AG08395 (cell line): ENCODE measurements around the gene OR2V1.
A peak's percentile ranks its signal among the peaks of the same experiment; 100 is the strongest.
"Not testable (repeated sequence)": the region's sequence is repeated elsewhere in the genome, so short reads cannot be mapped to it uniquely, and the experiment has no call there.

Experiments
- DNase-seq: peaks from one replicate; pipeline ENCODE4 v3.0.0; 2012; ENCODE audit warnings: mixed read lengths, low spot score

Gene OR2V1

DNA sequence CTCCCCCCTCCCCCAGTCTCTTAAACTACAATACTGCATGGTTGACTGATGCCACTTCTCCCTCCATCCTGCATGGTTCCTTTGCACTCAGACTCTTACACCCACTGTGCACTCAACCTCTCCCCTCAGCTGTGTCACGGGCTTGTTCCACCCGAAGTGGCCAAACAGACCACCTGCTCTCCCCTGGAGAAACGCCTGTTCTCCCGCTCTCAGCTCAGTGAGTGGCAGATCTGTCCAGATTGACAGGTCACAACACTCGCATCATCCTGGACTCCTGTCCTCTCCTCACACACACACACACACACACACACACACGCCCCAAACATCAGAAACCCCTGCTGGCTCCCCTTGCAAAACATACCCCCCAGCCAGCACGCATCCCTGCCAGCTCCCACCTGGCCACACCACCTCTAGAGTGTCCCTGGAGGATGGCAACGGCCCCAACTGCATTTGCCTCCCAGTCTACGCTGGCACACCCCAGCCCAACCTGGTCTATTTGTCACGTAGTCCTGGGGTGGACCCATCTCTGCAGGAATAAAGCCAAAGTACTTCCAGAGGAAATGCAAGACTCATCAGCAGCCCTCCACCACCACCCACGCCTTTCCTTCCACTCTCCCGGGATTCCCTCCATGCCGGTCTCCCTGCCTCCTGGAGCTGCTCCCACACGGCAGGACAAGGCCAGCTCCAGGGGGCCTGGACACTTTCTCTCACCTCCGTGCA, 2.9 kb downstream of the OR2V1 start:
- DNase-seq, result no peak

DNA sequence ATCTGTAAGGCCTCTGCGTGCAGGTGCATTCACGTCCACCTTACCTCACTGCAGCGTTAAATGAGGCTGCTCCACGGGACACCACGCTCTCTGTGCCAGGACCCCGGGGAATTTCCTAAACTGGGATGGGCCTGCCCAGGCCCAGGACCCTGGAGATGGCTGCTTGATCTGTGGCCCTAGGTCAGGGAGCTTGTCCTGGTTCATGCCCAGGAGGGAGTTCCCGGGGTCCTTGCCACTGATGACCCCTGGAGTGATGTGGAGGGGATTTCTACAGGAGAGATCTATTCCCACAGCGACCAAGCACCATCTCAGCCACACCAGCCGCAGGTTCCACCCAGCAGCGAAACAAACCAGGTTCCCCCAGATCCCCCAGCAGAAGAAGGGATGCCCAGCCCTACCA, 3.5 kb downstream of the OR2V1 start:
- no peak for DNase-seq

DNA sequence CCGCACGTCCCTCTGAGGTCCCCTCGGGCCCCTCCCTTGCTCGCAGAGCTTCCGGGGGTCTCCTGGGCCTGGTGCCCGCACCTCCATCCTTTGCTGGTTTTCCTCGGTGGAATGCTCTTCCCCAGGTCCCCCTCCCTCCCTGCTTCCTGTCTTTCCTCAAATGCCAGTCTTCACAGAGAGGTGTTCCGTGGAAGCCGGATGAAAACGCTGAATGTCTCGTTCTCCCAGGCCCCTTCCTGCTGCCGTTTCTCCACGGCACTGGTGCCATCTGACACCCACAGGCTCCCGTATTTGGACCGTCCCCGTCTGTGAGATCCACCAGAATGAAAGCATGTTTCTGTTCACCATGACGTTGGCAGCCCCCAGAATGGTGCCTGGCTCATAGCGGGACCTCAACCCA, 4.1 kb downstream of the OR2V1 start:
- no peak for DNase-seq

DNA sequence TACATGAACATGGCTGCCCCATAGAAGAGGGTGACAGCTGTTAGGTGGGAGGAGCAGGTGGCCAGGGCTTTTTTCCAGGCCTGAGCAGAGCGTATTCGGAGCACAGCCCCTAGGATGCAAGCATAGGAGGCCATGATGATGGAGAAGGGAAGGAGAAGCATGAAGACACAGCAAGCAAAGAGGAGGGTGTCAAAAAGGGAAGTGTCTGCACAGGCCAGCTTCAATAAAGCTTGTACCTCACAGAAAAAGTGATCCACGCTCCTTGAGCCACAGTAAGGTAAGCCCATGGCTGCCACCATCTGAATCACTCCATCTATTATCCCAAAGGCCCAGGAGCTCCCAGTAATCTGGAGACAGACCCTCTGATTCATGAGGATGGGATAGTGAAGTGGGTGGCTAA, 6.4 kb downstream of the OR2V1 start:
- DNase-seq, result no peak

DNA sequence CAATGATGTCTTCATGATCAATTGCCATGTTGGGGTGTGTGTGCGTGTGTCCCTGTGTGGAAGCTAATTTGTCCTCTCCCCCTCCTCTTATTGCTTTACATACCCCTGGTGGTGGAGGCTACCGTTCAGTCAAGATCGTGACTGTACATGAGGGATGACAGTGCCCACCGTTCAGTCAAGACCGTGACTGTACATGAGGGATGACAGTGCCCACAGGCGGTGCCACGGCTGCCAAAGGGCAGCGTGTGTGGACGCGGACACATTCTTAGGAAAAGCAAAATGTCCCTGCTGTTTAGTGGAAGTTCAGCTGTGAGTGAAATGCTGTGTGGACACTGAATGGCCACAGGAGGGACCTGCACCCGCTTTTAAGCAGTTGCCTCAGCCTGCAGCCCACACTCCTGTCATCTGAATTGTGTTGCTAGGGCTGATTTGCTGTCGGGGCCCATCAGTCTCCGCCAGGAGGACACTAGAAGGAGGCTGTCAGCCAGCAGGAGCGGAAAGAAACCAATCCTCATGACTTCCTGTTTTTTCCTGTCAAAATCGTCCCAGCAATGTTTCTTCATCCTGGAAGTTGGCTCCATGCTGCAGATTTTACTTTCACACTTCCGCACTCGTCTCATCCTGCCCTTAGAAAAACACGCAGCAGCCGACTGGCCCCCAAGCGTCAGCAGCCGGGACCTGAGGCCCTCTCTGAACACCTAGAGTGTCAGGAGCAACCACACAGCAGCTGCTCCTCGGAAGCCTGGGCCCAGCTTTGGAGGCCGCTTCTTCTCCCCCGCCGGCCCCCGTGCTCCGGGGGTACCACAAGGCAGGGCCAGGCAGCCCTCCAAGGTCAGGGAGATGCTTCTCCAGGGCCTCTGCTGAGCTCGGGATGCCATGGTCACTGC, 9.1 kb downstream of the OR2V1 start:
- no peak for DNase-seq

DNA sequence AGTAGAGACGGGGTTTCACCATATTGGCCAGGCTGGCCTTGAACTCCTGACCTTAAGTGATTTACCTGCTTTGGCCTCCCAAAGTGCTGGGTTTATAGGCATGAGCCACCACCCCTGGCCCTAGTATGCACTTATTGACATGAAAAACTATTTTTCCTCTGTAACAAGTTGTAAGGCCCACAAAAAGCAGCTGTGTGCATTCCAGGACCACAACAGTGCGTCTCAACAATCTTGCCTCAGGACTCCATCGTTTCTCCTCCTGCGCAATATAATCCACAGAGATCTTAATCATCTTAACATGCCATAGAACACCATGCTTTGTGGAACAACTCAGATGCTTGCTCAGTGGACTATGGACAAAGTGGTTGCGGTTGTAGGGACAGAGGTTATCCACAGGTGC, 10.2 kb downstream of the OR2V1 start:
- DNase-seq, result no peak

DNA sequence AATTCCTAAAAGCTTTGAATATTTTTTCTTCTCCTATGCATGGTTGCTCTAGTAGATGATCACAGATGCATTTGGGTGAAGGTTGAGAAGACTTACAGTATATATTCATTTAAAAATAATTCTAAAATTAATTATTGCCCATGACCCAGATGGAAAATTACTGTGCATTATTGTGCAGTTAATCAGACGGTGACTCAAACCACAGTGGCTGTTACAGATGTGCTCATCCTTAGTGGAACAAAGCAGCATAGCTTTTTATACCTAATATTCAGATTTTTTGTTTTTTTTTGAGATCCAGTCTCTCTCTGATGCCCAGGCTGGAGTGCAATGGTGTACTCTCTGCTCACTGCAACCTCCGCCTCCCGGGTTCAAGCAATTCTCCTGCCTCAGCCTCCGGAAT, 10.7 kb downstream of the OR2V1 start:
- DNase-seq, result peak; percentile 66

DNA sequence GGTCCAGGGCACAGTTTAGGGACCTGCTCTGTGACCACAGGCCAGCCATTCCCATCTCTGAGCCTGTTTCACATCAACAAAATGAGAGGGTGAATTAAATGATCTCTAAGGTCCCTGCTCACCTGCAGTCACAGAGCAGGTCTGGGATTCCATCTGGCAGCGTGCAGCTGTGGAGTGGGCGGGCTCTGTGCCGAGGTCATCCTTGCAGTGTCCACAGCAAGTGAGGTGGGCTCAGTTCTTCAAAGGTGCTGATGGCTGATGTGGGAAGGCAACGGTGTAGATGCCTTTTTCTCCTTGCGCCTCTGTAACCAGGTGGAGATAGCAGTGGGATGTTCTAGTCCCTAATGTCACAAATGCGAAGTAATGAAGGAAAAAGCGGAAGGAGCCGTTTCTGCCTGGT, 11.9 kb downstream of the OR2V1 start:
- DNase-seq, result no peak

DNA sequence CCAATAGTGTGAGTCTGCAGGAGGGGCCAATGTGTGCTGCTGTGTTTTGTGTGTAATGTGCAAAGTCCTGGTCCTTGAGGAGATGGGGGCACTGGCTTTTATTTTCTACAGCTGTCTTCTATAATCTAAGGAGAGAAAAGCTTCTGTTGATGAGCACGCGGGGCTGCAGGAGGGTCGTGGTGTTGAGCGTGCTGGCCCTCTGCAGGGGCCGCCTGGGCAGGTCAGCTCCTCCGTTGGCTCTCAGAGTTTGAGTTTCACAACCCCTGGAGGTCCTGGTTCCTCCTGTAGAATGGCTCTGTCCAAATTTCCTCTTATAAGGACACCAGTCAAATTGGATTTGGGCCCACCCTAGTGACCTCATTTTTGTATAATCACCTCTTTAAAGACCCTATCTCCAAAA, 12.6 kb downstream of the OR2V1 start:
- DNase-seq, result no peak

DNA sequence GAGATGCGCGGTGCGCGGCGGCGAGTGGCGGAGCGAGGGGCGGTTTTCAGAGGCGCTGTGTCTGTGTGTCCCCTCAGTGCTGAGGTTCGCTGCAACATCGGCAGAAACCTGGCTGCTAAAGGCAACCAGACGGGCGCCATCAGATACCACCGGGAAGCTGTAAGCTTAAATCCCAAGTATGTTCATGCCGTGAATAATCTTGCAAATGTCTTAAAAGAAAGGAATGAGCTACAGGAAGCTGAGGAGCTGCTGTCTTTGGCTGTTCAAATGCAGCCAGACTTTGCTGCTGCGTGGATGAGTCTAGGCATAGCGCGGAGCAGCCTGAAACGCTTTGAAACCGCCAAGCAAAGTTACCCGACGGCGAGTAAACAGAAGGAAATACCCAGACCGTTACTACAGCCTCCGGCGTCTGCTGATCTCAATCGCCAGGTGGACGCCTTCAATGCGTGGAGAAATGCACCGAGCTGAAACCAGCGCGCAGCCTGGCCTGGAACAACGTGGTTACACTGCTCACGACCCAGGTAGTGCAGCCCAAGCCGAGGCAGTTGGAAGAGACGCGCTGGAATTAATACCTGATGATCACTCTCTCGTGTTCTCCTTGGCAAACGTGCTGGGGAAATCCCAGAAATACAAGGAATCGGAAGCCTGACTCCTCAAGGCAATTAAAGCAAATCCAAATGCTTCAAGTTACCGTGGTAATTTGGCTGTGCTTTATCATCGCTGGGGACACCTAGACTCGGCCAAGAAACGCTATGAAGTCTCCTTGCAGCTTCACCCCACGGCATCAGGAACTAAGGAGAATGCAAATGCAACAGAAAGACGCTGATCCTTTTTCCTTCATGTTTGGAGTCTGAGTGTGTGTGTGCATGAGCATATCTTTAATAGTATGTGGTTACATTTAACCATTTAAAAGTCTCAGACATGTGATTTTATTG, 15.9 kb downstream of the OR2V1 start:
- peak; percentile 40 for DNase-seq

DNA sequence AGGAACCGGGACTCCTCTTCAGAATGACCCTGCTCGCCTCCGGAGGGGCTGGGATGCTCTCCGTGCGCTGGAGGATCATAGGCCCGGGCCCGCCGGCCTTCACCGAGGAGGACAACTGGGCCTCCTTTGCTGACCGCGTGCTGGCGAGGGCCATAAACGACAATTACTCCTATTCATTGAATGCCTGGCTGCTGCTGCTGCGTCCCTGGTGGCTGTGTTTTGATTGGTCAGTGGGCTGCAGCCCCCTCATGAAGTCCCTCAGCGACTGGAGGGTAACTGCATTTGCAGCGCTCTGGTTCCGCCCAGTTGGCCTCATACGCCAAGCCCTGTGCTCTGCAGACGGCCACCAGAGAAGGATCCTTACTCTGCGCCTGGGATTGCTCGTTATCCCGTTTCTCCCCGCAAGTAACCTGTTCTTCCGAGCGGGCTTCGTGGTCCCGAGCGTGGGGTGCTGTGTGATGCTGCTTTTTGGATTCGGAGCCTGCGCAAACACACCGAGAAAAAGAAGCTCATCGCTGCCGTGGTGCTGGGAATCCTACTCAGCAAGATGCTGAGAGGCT, 16.6 kb downstream of the OR2V1 start:
- peak; percentile 29 for DNase-seq

DNA sequence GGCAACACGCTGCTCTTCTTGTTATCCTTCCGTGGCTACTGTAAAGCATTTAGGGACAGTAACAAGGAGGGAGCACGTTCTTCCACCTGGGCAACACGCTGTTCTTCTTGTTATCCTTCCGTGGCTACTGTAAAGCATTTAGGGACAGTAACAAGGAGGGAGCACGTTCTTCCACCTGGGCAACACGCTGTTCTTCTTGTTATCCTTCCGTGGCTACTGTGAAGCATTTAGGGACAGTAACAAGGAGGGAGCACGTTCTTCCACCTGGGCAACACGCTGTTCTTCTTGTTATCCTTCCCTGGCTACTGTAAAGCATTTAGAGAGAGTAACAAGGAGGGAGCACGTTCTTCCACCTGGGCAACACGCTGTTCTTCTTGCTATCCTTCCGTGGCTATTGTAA, 17.4 kb downstream of the OR2V1 start:
- not testable (repeated sequence) for DNase-seq

DNA sequence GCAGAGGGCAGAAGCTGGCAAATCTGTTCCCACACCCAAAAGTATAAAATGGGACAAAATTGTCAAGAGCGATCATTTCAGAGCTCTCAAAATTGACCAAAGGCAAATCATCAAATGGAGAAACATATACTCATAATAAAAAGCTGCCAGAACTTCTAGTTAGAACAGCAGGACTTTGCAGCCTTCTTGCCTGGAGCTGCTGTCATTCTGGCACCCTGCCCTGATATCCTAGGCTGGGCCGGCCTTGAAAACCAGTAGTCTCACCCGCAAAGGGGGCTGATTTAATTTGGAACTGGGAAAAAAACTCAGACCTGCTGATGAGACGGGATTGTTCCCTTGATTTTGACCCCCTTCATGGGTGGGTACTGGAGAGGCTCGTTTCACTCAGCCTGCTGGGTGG, 18.5 kb downstream of the OR2V1 start:
- DNase-seq, result no peak

DNA sequence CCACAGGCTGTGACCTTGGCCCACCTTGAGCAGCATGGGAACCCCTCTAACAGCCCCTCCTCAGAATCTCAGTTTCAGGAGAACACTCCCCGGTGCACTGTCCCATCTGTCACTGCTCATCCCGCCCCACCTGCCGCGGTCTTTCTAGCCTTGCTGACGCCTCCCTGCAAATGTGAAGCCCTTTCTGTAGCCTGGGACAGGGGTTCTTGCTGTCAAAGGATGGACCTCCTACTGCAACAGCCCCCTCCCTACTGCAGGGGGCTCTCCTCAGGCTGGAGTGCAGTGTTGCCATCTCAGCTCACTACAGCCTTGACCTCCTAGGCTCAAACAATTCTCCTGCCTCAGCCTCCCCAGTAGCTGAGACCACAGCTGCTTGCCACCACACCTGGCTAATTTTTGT, 20.0 kb downstream of the OR2V1 start:
- DNase-seq, result no peak

DNA sequence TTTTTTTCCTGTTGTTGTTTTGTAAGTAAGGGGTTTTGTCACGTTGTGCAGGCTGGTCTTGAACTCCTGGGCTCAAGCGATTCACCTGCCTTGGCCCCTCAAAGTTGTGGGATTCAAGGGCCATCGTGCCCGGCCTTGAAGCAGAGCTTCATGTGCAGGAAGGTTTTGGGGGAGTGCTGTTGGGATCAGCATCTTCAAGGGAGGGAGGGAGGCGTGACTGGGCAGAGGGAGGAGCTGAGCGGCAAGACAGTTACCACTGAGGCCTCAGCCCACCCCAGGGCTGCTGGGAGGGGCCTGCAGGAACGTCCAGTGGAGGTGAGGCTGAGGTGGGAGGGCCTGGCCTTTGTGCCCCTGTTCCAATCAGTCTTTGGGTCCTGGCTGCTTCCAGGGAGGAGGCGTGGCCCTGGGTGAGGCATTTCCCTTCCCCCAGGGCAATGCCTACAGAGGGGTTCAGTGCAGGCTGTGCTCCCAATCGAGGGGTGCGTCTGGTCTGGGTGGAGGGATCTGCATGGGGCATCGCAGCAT, 21.4 kb downstream of the OR2V1 start:
- DNase-seq, result no peak

DNA sequence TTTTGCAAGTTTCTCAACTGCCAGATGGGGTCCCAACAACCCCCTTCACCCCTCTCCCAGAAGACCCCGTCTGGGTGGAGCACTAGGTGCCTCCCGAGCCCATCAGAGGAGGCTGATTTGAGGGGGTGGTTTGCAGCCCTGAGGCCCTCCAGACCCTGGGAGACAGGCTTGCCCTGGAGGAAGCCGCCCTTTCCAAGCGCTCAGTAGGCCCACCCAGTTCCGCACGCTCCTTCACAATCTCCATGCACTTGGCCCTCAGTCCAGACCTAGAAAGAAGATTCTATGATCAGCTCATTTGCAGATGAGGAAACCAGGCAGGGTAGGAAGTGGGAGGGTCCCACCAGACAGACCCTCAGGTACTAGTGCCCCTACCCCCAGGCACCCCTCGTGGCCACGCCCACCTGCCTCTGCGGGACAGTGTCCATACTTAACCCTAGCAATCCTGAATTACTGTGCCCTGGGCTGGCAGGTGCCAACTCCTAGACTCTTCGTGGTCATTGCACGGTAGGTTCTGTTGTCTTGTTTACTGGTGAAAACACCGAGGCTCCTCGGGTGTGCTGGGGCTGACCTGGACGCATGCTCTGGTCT, 22.3 kb downstream of the OR2V1 start:
- no peak for DNase-seq

DNA sequence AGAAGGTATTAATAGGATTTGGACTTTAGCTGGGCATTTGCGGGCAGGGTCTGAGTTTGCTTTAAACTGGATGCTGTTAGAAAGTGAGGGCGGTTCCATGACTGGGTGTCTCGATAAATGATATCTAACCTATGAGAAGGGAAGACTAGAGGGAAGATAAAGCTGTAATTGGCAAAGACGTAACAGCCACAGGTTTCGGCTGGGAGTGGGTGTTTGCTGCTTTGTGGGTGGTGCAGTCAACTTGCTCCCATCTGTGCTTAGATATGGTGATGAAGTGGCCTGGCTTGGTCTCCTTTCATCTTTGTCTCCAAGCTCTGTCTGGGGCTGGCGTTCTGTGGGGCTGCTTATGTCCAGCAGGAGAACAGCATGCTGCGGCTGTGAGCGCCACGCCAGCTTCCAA, 23.3 kb downstream of the OR2V1 start:
- DNase-seq, result no peak

DNA sequence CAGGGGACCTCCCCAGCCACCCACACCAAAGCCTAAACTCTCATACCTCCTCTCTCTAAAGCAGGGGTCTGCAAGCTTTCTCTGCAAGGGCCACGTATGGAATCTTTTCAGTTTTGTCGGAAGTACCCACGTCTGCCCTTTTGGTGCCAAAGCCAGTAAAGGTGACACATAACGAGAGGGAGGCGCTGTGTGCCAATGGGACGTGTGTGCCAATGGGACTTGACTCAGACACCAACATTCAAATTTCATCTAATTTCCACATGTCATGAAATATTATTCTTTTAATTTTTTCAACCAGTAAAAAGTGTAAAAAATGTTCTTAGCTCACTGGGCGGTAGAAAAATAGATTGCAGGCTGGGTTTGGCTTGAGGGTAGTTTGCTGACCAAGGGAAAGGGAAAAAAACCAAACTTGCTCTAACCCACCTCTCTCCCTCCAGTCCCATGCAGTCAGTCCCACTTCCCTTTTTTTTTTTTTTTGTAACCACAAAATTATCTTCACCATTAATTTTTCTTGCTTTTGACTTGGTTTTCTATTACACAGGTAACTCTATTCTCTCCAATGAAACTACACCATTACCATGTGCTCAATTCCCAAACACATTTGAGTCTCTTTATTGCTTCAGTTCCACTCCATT, 25.5 kb downstream of the OR2V1 start:
- DNase-seq, result no peak

DNA sequence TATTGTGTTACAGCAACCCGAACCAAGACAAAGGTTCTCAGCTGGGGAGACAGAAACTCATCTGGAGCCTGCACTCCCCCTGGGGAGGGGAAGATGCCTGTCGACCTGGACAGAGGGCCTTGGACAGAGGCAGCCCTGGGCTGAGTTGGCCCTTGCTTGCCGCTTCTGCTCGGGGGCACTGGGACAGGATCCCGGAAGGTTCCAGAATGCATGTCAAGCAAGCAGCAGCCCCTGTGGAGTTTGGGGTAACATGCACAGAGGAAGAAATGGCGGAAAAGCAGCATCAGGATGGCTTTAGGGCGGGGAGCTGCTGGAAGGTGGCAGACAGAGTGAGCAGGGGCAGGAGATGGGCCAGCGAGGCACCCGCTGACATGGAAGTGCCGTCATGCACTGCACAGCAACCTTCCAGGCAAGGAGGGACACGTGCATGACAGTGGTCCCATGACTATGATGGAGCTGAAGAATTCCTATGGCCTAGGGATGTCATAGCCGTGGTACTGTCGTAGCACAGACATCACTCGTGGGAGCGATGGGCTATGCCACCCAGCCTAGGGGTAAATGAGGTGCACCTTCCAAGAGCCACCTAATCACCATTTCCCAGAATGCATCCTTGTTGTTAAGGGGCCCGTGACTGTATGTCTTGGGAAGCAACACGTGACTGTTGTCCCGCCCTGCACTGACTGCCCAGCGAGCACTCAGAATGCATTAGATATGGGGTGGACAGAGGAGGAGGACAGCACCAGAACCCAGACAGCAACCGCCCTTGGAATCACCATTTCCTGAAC, 26.2 kb downstream of the OR2V1 start:
- DNase-seq, result not testable (repeated sequence)

DNA sequence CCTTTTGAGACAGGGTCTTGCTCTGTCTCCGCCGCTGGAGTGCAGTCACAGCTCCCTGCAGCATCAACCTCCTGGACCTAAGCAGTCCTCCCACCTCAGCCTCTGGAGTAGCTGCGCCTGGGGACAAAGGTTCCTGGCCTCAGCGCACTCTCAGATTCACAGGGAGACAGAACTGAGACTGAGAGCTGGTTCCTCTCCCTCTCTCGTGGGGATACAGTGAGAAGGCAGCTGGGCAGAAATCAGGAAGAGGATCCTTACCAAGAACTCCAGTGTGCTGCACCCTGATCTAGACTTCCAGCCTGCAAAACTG, 26.8 kb downstream of the OR2V1 start:
- not testable (repeated sequence) for DNase-seq
